ENCODE measurements around the gene B2M. TPM values are rescaled to one million over a fixed set of nuclear protein-coding genes. Genes with fewer than 3 reads are reported as not detected.

The B2M gene
- total and polyA plus RNA-seq, 2 of the 8 experiments (the other 6 are each of a cell fraction or from before 2014, with no cell fraction given), result 78.9 to 907 TPM

- Histone ChIP-seq H3K9ac (replicated peaks in 1 of 4; ENCODE audit: extremely low read depth in 1 of 4, low read depth in 3 of 4, low read length in 3 of 4) (no peak overlapping the region), H3K4me1 (replicated peaks in 1 of 4; ENCODE audit: control insufficient read depth in 3 of 4, insufficient read depth in 4 of 4, low read length in 3 of 4) (0 out of 7 replicates have a peak, but pooled peaks cover 0 to 3% (median 0%) of the 10 kb centered on the region in 4 experiments), H3K79me2 (ENCODE audit: control insufficient read depth in 1 of 2, insufficient read depth in 2 of 2, low read length in 2 of 2) (peaks cover 0 to 9% of the 10 kb centered on the region in 2 experiments; a peak in 2 of 4 replicates), H3K4me3 (ENCODE audit: extremely low read depth in 1 of 4, insufficient read depth in 2 of 4, low read depth in 3 of 4, low read length in 4 of 4) (0 out of 8 replicates have a peak overlapping the region, but pooled peaks of 1 of the 4 experiments have one; percentile 87), H3K79me1 (ENCODE audit: low read depth, low read length) (no peaks in the 10 kb centered on the region), H2BK15ac (ENCODE audit: low read length) (no peak overlapping the region), H2BK120ac (replicated peaks; ENCODE audit: low read depth, low read length) (no peak overlapping the region), H4K8ac (ENCODE audit: extremely low read depth, insufficient read depth, low read length) (no peak overlapping the region), H3K4me2 (ENCODE audit: insufficient read depth in 1 of 2, low read depth in 2 of 2, low read length in 2 of 2) (peak overlapping the region in 1 of 2 experiments; percentile 94; a peak in 1 of 4 replicates), H3K23ac (ENCODE audit: insufficient read length) (no peak overlapping the region), H3K18ac (ENCODE audit: extremely low read depth, low read length) (no peak overlapping the region), H3K27me3 (replicated peaks in 1 of 4; ENCODE audit: control insufficient read depth in 3 of 4, extremely low read depth in 1 of 4, insufficient read depth in 3 of 4, low read length in 3 of 4) (peaks cover 0 to 10% (median 8%) of the 10 kb centered on the region in 4 experiments; a peak in 5 of 7 replicates), H3K23me2 (ENCODE audit: low read depth, low read length) (peaks cover 4% of the 10 kb centered on the region), H2AFZ (ENCODE audit: low read length) (no peak overlapping the region), H3K14ac (ENCODE audit: insufficient read length) (no peak overlapping the region), H4K91ac (replicated peaks; ENCODE audit: insufficient read length, low read length) (no peak overlapping the region), H2AK5ac (ENCODE audit: low read depth, low read length) (no peak overlapping the region), H3K4ac (replicated peaks; ENCODE audit: insufficient read length, low read depth, low read length) (no peak overlapping the region), H4K5ac (ENCODE audit: insufficient read length, low read depth, low read length) (no peak overlapping the region), H3K56ac (replicated peaks; ENCODE audit: insufficient read length, low read depth, low read length) (no peak overlapping the region), H4K20me1 (replicated peaks in 1 of 2; ENCODE audit: control insufficient read depth in 1 of 2, insufficient read depth in 2 of 2, low read length in 2 of 2) (no peaks in the 10 kb centered on the region), H2BK20ac (ENCODE audit: low read length) (no peak overlapping the region), H3K36me3 (ENCODE audit: control insufficient read depth in 2 of 4, insufficient read depth in 4 of 4, low read length in 3 of 4) (peaks cover 2 to 25% (median 18%) of the 10 kb centered on the region in 4 experiments; a peak in 6 of 8 replicates), H2BK12ac (ENCODE audit: low read depth, low read length) (no peak overlapping the region), H2BK5ac (ENCODE audit: low read depth, low read length) (no peak overlapping the region), H3K9me3 (ENCODE audit: insufficient read depth in 2 of 2, low read depth in 1 of 2, low read length in 1 of 2) (no peaks in the 10 kb centered on the region), H3K27ac (ENCODE audit: low read depth, low read length) (no peak overlapping the region)
- ChIA-PET CTCF (ENCODE audit: partially characterized antibody) (interaction anchor here (0.6 to 6.6 kb wide), 21 partner anchors 9 to 322 kb away, joined by 3 to 61 read pairs (median 3); partner anchors contain the start of genes SORD, SPG11 and TRIM69), POLR2A (ENCODE audit: partially characterized antibody) (interaction anchor here (0.7 to 4.2 kb wide), 6 partner anchors 8 to 43 kb away, joined by 3 to 64 read pairs (median 8); partner anchors contain the start of gene TRIM69)
- TF ChIP-seq CTCF (IDR thresholded peaks at IDR 0.05; ENCODE audit: control extremely low read depth in 1 of 3, insufficient read depth in 1 of 3, low read depth in 1 of 3, low read length in 3 of 3), result peak in 2 of 3 experiments; percentile 29 to 40; a peak in 2 of 4 replicates
- TF ChIP-seq RAD21 (IDR thresholded peaks at IDR 0.05 in 1 of 2, conservative IDR thresholded peaks at IDR 0.05 in 1 of 2; ENCODE audit: low read depth in 2 of 2, low read length in 2 of 2), result peak; percentile 62 to 70
- TF ChIP-seq POLR2AphosphoS5 (IDR thresholded peaks at IDR 0.05; ENCODE audit: low read depth, low read length), result no peak
- DNase-seq (ENCODE audit: low read depth in 1 of 2, low spot score in 2 of 2) (no peak), FAIRE-seq (no peak)
- 90% methylated on average over 5 of the region's 5 CpGs; no CpG with 5 or more reads in 1 of the 2 experiments for WGBS, 2 experiments (ENCODE audit: extremely low coverage in 1 of 2, insufficient coverage in 1 of 2, insufficient read length in 1 of 2, insufficient replicate concordance in 2 of 2, low coverage in 1 of 2, low lambda C conversion rate in 2 of 2, missing lambda C conversion rate in 1 of 2)
These were observed 2.0 kb downstream of the B2M start for GRCh38 chr15:44713006-44713966.

All from H1 (cell line).